GM13976 (cell line): Measurements from ENCODE around the gene SLC16A4.

Experiments used
- DNase-seq: peaks from one replicate; pipeline ENCODE4 v3.0.0; 2012; ENCODE audit warnings: low spot score
- in situ Hi-C: fragments of 300-500 bp; cut with MboI; formaldehyde crosslinking; loops from one replicate; pipeline ENCODE4 v1.12.0; 2022; ENCODE audit warnings: low sequenced_read_pairs, mixed read lengths, inconsistent platforms; ENCODE audit not compliant: unreplicated experiment
- TF ChIP-seq, protein P1 (sequence below): IDR thresholded peaks from 2 replicates; pipeline ENCODE4 v1.5.1; 2012; ENCODE audit warnings: borderline replicate concordance, mild to moderate bottlenecking; ENCODE audit not compliant: insufficient read depth; ENCODE audit errors: extremely low read depth, missing control alignments, control extremely low read depth

Gene SLC16A4

DNA sequence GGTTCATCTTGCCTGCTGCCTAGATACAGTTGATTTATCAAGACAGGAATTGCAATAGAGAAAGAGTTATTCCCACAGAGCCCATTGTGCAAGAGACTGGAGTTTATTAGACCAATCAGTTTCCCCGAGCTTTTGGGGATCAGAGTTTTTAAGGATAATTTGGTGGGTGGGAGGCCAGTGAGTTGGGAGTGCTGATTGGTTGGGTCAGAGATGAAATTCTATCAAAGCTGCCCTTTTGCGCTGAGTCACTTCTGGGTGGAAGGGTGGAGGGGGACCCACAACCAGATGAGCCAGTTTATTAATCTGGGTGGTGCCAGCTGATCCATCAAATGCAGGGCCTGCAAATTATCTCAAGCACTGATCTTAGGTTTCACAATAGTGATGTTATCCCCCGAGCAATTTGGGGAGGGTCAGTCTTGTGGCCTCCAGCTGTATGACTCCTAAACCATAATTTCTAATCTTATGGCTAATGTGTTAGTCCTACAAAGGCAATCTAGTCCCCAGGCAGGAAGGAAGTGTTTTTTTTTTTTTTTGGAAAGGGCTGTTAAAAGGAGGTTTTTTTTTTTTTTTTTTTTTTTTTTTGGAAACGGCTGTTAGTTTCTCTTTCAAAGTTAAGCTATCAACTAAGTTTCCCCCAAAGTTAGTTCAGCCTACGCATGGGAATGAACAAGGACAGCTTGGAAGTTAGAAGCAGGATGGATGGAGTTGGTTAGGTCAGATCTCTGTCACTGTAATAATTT is 7.4 kb downstream of the SLC16A4 start:
- in situ Hi-C loops = no loop called here
- DNase-seq = no peak
- TF ChIP-seq, protein P1, sequence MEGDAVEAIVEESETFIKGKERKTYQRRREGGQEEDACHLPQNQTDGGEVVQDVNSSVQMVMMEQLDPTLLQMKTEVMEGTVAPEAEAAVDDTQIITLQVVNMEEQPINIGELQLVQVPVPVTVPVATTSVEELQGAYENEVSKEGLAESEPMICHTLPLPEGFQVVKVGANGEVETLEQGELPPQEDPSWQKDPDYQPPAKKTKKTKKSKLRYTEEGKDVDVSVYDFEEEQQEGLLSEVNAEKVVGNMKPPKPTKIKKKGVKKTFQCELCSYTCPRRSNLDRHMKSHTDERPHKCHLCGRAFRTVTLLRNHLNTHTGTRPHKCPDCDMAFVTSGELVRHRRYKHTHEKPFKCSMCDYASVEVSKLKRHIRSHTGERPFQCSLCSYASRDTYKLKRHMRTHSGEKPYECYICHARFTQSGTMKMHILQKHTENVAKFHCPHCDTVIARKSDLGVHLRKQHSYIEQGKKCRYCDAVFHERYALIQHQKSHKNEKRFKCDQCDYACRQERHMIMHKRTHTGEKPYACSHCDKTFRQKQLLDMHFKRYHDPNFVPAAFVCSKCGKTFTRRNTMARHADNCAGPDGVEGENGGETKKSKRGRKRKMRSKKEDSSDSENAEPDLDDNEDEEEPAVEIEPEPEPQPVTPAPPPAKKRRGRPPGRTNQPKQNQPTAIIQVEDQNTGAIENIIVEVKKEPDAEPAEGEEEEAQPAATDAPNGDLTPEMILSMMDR = no peak

DNA sequence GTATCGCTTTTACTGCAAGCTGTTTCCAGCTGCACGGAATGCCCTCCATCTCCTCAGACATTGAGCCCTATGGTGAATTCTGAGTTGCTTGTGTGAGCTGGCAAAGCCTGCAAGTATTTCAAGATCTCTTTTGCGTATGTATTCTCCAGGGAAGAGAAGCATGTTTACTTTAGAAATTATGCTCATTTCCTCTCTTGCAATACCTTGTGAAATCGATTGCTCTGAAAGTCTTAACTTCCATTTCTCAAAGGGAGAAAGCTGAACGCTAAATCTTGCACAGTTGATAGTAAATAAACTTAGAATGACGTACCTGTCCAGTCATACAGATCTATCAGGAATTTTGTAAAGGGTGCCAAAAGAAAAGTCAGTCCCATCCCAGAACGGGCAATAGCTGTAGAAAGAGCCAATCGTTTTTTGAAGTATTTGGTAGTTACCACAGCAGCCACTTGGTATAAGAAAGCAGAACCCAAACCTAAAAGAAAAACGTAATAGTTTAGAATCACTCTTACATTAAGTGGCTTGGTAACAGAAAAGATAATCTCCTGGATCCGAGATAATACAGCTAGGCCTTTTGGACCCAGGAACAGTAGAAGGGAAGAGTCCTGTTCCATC is 10.0 kb downstream of the SLC16A4 start:
- DNase-seq = no peak
- in situ Hi-C loops = no loop called here

DNA sequence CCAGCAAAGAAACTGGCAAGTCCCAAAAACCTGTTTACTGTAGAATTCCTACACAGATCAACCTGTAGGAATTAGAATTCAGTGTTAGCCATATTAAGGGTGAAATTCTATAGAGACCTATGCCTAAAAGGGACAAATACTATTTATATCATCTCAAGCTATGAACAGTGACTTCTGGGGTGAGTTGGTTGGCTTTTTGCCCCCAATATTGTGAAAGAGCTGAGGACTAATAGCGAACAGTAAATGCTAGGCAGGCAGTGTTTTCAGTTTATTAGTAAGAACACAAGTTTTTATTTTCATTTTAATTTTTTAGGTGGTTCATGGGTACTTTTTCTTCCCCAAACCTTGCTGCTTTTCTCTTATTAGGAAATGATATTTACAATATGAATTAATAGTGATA is 15.3 kb downstream of the SLC16A4 start:
- DNase-seq = no peak

More for the DNA sequence above, 10.0 kb downstream of the SLC16A4 start:
- TF ChIP-seq, protein P1 = no peak

DNA sequence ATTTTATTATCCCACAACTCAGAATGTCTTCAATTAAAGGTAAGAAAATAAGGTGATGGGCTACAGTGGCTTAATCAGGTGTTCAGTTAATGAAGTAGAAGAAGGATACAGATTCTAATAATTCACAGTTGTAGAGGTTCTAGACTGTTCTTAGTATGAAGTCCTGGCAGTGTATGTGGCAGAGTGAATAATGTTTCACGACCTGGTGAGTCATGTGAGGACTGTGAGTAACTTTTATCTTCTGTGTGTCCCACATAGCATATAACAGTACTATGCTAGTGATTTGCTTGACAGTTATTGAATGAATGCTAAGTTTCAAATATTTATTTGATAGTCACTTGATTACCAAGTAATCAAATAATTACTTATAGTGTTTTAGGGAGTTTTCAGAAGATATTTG is 20.0 kb downstream of the SLC16A4 start:
- no peak for DNase-seq
- TF ChIP-seq, protein P1 = no peak
- in situ Hi-C loops = no loop called here

More for the DNA sequence above, 15.3 kb downstream of the SLC16A4 start:
- TF ChIP-seq, protein P1 = no peak
- in situ Hi-C loops = no loop called here

DNA sequence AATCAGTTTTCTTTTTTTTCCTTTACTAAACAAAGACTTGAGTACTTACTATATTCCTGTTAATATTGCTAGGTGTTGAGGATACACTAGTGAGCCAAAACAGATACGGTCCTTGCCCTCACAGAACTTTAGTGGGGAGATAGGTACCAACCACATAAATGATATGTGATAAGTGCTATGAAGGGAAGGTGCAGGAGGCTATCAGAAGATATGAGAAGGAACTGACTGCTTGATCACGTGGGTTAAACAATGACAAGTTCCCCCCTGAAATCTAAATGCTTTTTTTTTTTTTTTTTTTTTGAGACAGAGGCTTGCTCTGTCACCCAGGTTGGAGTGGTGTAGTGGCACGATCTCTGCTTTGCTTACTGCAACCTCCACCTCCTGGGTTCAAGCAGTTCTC is 26.6 kb downstream of the SLC16A4 start:
- TF ChIP-seq, protein P1 = no peak
- DNase-seq = no peak
- in situ Hi-C loops = no loop called here

DNA sequence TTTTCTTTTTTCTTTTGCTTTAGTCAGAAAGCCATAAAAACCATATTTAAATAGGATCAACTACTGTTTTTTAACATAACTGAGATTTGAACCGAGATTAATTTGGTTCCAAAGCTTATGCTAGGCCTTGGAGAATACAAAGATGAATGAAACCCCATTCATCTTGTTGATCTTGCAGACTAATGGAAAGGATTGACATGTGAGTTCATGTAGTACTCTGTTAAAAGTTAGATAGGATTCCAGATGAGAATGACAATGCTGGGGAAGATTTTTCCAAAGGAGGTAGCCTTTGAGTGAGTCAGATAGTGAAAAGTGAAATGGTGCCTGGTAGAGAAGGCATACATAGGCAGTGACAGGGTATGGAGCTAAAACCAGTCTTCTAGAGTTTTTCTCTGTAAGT is 29.0 kb downstream of the SLC16A4 start:
- DNase-seq = no peak
- TF ChIP-seq, protein P1 = no peak
- in situ Hi-C loops = no loop called here
